Hepatocyte (in vitro differentiated cells): ENCODE results near the gene FAAH. TPM values are rescaled to one million over a fixed set of nuclear protein-coding genes. Genes with fewer than 3 reads are reported as not detected.

Experiments
- DNase-seq: peaks from one replicate; pipeline ENCODE4 v3.0.0-alpha.2; 2016; ENCODE audit warnings: low spot score
- H2AFZ ChIP-seq: fragments of 200-600 bp; sonication (generic); 2 replicates; pipeline ENCODE4 v1.6.0; 2016; ENCODE audit warnings: antibody characterized with exemption, mild to moderate bottlenecking
- H3K27ac ChIP-seq: fragments of 200-600 bp; sonication (generic); 2 replicates; pipeline ENCODE4 v1.5.1; 2016; ENCODE audit warnings: mild to moderate bottlenecking
- H3K27me3 ChIP-seq: fragments of 200-600 bp; sonication (generic); 2 replicates; pipeline ENCODE4 v1.6.1; 2016
- H3K36me3 ChIP-seq: fragments of 200-600 bp; sonication (generic); replicated peaks from 2 replicates; pipeline ENCODE4 v1.5.1; 2016; ENCODE audit warnings: low read depth; ENCODE audit not compliant: insufficient read depth
- H3K4me1 ChIP-seq: fragments of 200-600 bp; sonication (generic); 2 replicates; pipeline ENCODE4 v1.5.1; 2016; ENCODE audit warnings: mild to moderate bottlenecking, moderate library complexity; ENCODE audit not compliant: insufficient read depth
- H3K4me2 ChIP-seq: fragments of 200-600 bp; sonication (generic); 2 replicates; pipeline ENCODE4 v1.6.0; 2016
- H3K4me3 ChIP-seq: fragments of 200-600 bp; sonication (generic); 2 replicates; pipeline ENCODE4 v1.5.1; 2016; ENCODE audit warnings: mild to moderate bottlenecking
- H3K79me2 ChIP-seq: fragments of 200-600 bp; sonication (generic); 2 replicates; pipeline ENCODE4 v1.6.0; 2017; ENCODE audit warnings: mild to moderate bottlenecking
- H3K9me2 ChIP-seq: fragments of 200-600 bp; sonication (generic); replicated peaks from 2 replicates; pipeline ENCODE4 v1.6.0; 2017; ENCODE audit warnings: mild to moderate bottlenecking; ENCODE audit not compliant: insufficient read depth
- H3K9me3 ChIP-seq: fragments of 200-600 bp; sonication (generic); 2 replicates; pipeline ENCODE4 v1.5.1; 2016; ENCODE audit warnings: low read depth, mild to moderate bottlenecking
- H4K20me1 ChIP-seq: fragments of 200-600 bp; sonication (generic); 2 replicates; pipeline ENCODE4 v1.6.0; 2016; ENCODE audit warnings: mild to moderate bottlenecking; ENCODE audit not compliant: insufficient read depth, poor library complexity, severe bottlenecking
- EZH2 ChIP-seq: fragments of 200-600 bp; sonication (generic); IDR thresholded peaks from 2 replicates; pipeline ENCODE4 v1.6.1; 2016; ENCODE audit warnings: antibody characterized with exemption, mild to moderate bottlenecking, borderline replicate concordance
- EZH2phosphoT487 ChIP-seq: fragments of 200-600 bp; sonication (generic); IDR thresholded peaks from one replicate; pipeline ENCODE4 v1.6.1; 2018; ENCODE audit warnings: antibody characterized with exemption, mild to moderate bottlenecking, low read depth, moderate library complexity; ENCODE audit not compliant: unreplicated experiment, severe bottlenecking
- WGBS: methylation state at CpG from one replicate; pipeline ENCODE4 v1.1.6; 2016; ENCODE audit warnings: low lambda C conversion rate; ENCODE audit errors: missing lambda C conversion rate; 5-methylcytosine and 5-hydroxymethylcytosine counted together
- polyA plus RNA-seq: library from polyadenylated mRNA; unstranded; fragments of >200 nt; fragmentation: Nextera tagmentation; extraction: Ambion mirVana; gene quantifications from 2 replicates; pipeline ENCODE4 v1.2.1, GENCODE V29; 2016
- total RNA-seq: library from RNA; depleted of rRNA; stranded (reverse); fragments of >200 nt; gene quantifications from 2 replicates; pipeline ENCODE4 v1.2.3, GENCODE V29; 2014
- TF ChIP-seq, protein P1 (sequence below): fragments of 200-600 bp; sonication (generic); IDR thresholded peaks from 2 replicates; pipeline ENCODE4 v1.5.1; 2016; ENCODE audit warnings: antibody characterized with exemption, mild to moderate bottlenecking; ENCODE audit not compliant: poor library complexity

FAAH gene
- total and polyA plus RNA-seq, 2 experiments from 2014 or later: 44.5 to 61.8 TPM

GRCh38 chr1:46459315-46459714, 65.2 kb downstream of the FAAH start:
- no peak overlapping the region for H3K4me2 ChIP-seq
- 86% methylated on average over 8 of the region's 8 CpGs for WGBS
- no peak for DNase-seq
- TF ChIP-seq EZH2phosphoT487: no peak
- TF ChIP-seq, protein P1, sequence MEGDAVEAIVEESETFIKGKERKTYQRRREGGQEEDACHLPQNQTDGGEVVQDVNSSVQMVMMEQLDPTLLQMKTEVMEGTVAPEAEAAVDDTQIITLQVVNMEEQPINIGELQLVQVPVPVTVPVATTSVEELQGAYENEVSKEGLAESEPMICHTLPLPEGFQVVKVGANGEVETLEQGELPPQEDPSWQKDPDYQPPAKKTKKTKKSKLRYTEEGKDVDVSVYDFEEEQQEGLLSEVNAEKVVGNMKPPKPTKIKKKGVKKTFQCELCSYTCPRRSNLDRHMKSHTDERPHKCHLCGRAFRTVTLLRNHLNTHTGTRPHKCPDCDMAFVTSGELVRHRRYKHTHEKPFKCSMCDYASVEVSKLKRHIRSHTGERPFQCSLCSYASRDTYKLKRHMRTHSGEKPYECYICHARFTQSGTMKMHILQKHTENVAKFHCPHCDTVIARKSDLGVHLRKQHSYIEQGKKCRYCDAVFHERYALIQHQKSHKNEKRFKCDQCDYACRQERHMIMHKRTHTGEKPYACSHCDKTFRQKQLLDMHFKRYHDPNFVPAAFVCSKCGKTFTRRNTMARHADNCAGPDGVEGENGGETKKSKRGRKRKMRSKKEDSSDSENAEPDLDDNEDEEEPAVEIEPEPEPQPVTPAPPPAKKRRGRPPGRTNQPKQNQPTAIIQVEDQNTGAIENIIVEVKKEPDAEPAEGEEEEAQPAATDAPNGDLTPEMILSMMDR: no peak
- no peak for TF ChIP-seq EZH2
- H3K4me1 ChIP-seq: no peaks in the 10 kb centered on the region
- no peaks in the 10 kb centered on the region for H3K36me3 ChIP-seq
- peaks cover 64% of the 10 kb centered on the region for H3K27me3 ChIP-seq
- no peak overlapping the region for H3K4me3 ChIP-seq
- no peaks in the 10 kb centered on the region for H3K9me2 ChIP-seq
- H3K27ac ChIP-seq: no peak overlapping the region
- no peaks in the 10 kb centered on the region for H4K20me1 ChIP-seq
- no peaks in the 10 kb centered on the region for H3K79me2 ChIP-seq
- no peaks in the 10 kb centered on the region for H3K9me3 ChIP-seq
- no peak overlapping the region for H2AFZ ChIP-seq

DNA sequence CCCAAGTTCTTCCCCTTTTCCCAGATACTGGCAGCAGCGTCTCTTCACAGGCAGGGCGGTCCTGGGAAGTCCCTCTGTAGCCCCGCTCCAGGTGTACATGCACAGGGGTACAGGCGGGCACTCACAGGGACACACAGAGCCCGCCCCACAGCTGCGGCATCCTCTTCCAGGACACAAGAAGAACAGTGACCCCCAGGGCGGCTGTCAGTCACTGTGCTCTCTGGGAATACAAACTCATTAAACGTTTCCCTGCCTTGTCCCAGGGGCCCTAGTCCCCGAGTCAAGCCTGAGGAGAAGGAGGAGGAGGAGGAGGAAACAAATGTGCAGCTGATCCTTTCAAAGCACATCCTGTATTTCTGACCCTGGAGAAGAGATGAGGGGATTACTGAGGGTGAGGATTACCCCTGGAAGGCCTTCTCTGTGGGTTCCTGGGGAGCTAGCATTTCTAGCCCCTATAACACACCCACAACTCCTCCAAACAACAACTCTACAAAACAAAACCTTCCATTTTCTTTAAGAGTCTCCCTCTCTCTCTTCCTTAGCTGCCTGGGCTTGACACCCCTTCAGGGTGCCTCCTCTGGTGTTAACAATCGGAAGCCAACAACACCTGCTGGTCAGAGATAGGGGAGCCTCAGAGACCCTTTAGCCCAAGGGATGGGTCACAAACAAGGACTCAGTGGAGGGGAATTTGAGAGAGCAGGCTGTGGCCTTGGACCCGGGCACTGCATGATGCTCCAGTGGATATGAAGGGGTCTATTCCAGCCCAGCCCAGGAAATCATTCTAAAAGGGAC, 67.1 kb downstream of the FAAH start:
- no peaks in the 10 kb centered on the region for H3K36me3 ChIP-seq
- H2AFZ ChIP-seq: no peak overlapping the region
- no peaks in the 10 kb centered on the region for H4K20me1 ChIP-seq
- H3K9me2 ChIP-seq: no peaks in the 10 kb centered on the region
- DNase-seq: no peak
- H3K27me3 ChIP-seq: peaks cover 75% of the 10 kb centered on the region
- H3K27ac ChIP-seq: no peak overlapping the region
- no peak overlapping the region for H3K4me3 ChIP-seq
- no peak overlapping the region for H3K4me2 ChIP-seq
- H3K9me3 ChIP-seq: no peaks in the 10 kb centered on the region
- no peaks in the 10 kb centered on the region for H3K4me1 ChIP-seq
- 68% methylated on average over 11 of the region's 11 CpGs for WGBS
- no peaks in the 10 kb centered on the region for H3K79me2 ChIP-seq
- TF ChIP-seq EZH2phosphoT487 (no peak), EZH2 (no peak)
- TF ChIP-seq, protein P1: no peak

DNA sequence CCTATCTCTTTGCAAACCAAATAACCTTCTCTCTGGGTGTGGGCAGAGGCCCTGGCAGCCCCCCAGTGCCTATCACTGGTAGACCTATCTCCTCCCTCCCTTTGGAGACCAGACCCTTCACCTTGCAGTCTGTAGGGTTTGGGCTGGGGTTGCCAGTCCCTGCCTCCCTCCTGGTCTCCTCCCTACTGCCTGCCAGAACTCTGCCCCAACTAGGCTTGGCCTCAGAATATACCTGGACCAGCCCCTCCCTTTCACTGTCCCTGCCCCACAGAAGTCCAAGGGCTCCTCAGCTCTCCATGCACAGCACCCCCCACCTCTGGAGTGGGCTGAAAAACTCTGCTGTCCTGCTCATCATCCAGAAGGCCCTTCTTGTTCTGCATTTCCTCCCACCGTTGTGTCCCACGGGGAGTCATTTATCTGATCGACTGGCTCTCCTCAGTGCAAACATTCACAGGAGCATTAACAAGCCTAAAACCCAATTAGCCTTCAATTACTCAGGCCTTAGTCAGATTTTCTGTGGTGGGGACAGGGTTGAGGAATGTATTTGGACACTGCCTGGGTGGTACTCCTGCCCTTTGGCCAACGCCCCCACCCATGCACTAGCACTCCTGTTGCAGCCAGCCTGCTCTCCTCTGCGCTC, 67.8 kb downstream of the FAAH start:
- no peaks in the 10 kb centered on the region for H4K20me1 ChIP-seq

More for the DNA sequence above, 67.8 kb downstream of the FAAH start:
- no peak overlapping the region for H3K4me2 ChIP-seq
- TF ChIP-seq, protein P1: no peak
- no peak for TF ChIP-seq EZH2
- no peak for TF ChIP-seq EZH2phosphoT487
- no peak overlapping the region for H2AFZ ChIP-seq
- peaks cover 81% of the 10 kb centered on the region for H3K27me3 ChIP-seq
- no peak overlapping the region for H3K4me3 ChIP-seq
- no peak overlapping the region for H3K27ac ChIP-seq
- H3K79me2 ChIP-seq: no peaks in the 10 kb centered on the region
- DNase-seq: no peak
- H3K9me2 ChIP-seq: no peaks in the 10 kb centered on the region
- no peaks in the 10 kb centered on the region for H3K36me3 ChIP-seq
- H3K4me1 ChIP-seq: peaks cover 3% of the 10 kb centered on the region
- no peaks in the 10 kb centered on the region for H3K9me3 ChIP-seq
- 27% methylated on average over 5 of the region's 5 CpGs for WGBS

Other genes starting within 250 kb of the FAAH start
- 32.1 and 33.4 TPM in 2 replicates for gene TSPAN1, start 219.2 kb upstream of the FAAH start, total RNA-seq
- 69.5 and 69.8 TPM in 2 replicates for gene TSPAN1, start 219.2 kb upstream of the FAAH start, polyA plus RNA-seq
- gene P3R3URF, start 217.8 kb upstream of the FAAH start, total RNA-seq: not detected in 2 replicates
- not detected in 2 replicates for gene P3R3URF, start 217.8 kb upstream of the FAAH start, polyA plus RNA-seq
- gene POMGNT1, start 195.9 kb upstream of the FAAH start, total RNA-seq: 48.0 and 52.3 TPM in 2 replicates
- 60.4 and 70.8 TPM in 2 replicates for gene POMGNT1, start 195.9 kb upstream of the FAAH start, polyA plus RNA-seq
- gene LURAP1, start 191.0 kb upstream of the FAAH start, total RNA-seq: 0.92 and 1.3 TPM in 2 replicates
- 0.40 and 1.9 TPM in 2 replicates for gene LURAP1, start 191.0 kb upstream of the FAAH start, polyA plus RNA-seq
- gene RAD54L, start 146.6 kb upstream of the FAAH start, total RNA-seq: 4.3 and 6.2 TPM in 2 replicates
- gene RAD54L, start 146.6 kb upstream of the FAAH start, polyA plus RNA-seq: 4.2 and 4.9 TPM in 2 replicates
- 84.4 and 104 TPM in 2 replicates for gene LRRC41, start 90.7 kb upstream of the FAAH start, total RNA-seq
- gene LRRC41, start 90.7 kb upstream of the FAAH start, polyA plus RNA-seq: 113 and 123 TPM in 2 replicates
- 429 and 430 TPM in 2 replicates for gene UQCRH, start 90.6 kb upstream of the FAAH start, total RNA-seq
- 269 and 287 TPM in 2 replicates for gene UQCRH, start 90.6 kb upstream of the FAAH start, polyA plus RNA-seq
- gene NSUN4, start 53.5 kb upstream of the FAAH start, total RNA-seq: 17.6 and 20.5 TPM in 2 replicates
- gene NSUN4, start 53.5 kb upstream of the FAAH start, polyA plus RNA-seq: 13.5 and 21.2 TPM in 2 replicates
- not detected in 2 replicates for gene DMBX1, start 95.5 kb downstream of the FAAH start, total RNA-seq
- 0.32 TPM in 1 of 2 replicates, not detected in the other for gene DMBX1, start 95.5 kb downstream of the FAAH start, polyA plus RNA-seq
- gene KNCN, start 157.3 kb downstream of the FAAH start, total RNA-seq: not detected in 2 replicates
- not detected in 2 replicates for gene KNCN, start 157.3 kb downstream of the FAAH start, polyA plus RNA-seq
- 20.6 and 21.6 TPM in 2 replicates for gene MKNK1, start 210.0 kb downstream of the FAAH start, total RNA-seq
- 17.8 and 29.6 TPM in 2 replicates for gene MKNK1, start 210.0 kb downstream of the FAAH start, polyA plus RNA-seq
- gene MOB3C, start 222.5 kb downstream of the FAAH start, total RNA-seq: 5.3 and 6.6 TPM in 2 replicates
- 5.1 and 5.8 TPM in 2 replicates for gene MOB3C, start 222.5 kb downstream of the FAAH start, polyA plus RNA-seq